Type B pancreatic cell (in vitro differentiated cells): ENCODE results near the gene GPNMB. TPM values are rescaled to one million over a fixed set of nuclear protein-coding genes. Genes with fewer than 3 reads are reported as not detected.

Experiments used
- DNase-seq: peaks from one replicate; pipeline ENCODE4 v3.0.0; 2021; ENCODE audit warnings: mixed read lengths; ENCODE audit not compliant: unreplicated experiment; ENCODE audit errors: extremely low spot score
- H3K27ac Mint-ChIP-seq: 2 replicates; pipeline ENCODE4 v1.8.0; 2021; ENCODE audit warnings: mild to moderate bottlenecking, mixed read lengths
- H3K27me3 Mint-ChIP-seq: 2 replicates; pipeline ENCODE4 v1.8.0; 2021; ENCODE audit warnings: mixed read lengths
- H3K36me3 Mint-ChIP-seq: 2 replicates; pipeline ENCODE4 v1.8.0; 2021; ENCODE audit warnings: mixed read lengths
- H3K4me1 Mint-ChIP-seq: one replicate; pipeline ENCODE4 v1.8.0; 2021; ENCODE audit warnings: mixed read lengths; ENCODE audit not compliant: unreplicated experiment
- H3K4me3 Mint-ChIP-seq: 2 replicates; pipeline ENCODE4 v1.8.0; 2021; ENCODE audit warnings: mild to moderate bottlenecking, mixed read lengths
- H3K9me3 Mint-ChIP-seq: 2 replicates; pipeline ENCODE4 v1.8.0; 2021; ENCODE audit warnings: mixed read lengths
- CTCF ChIP-seq: fragments of 200-600 bp; sonication (generic); conservative IDR thresholded peaks from 2 replicates; pipeline ENCODE4 v1.5.0; 2021; ENCODE audit warnings: antibody characterized with exemption, mild to moderate bottlenecking
- total RNA-seq: library from RNA; stranded (reverse); gene quantifications from 2 replicates; pipeline ENCODE4 v1.2.1, GENCODE V29; 2021; ENCODE audit warnings: low replicate concordance

Gene GPNMB
- total RNA-seq, 1 donor from 2014 or later, result 13.3 TPM

DNA sequence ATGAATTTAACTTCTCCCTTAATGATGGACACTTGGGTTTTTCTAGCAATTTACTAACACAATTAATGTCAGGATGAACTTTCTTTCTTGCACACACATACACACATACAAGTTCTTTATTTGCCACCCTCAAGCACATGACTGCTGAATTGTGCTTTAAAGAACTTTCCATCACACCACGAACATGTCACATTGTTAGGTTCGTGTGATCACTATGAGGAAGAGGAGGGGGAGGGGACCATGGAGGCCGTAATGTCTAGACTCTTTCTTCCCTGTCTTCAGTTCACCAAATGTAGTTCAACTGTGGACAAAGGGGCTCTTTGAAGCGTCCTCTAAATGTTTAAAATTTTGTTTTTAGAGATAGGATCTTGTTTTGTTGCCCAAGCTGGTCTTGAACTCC lies 33.7 kb upstream of the GPNMB start:
- Mint-ChIP-seq H3K9me3 (no peaks in the 10 kb centered on the region), H3K27ac (no peak overlapping the region), H3K36me3 (no peaks in the 10 kb centered on the region), H3K4me3 (no peak overlapping the region), H3K4me1 (peaks cover 20% of the 10 kb centered on the region), H3K27me3 (peaks cover 2% of the 10 kb centered on the region)
- no peak for DNase-seq
- no peak for TF ChIP-seq CTCF

DNA sequence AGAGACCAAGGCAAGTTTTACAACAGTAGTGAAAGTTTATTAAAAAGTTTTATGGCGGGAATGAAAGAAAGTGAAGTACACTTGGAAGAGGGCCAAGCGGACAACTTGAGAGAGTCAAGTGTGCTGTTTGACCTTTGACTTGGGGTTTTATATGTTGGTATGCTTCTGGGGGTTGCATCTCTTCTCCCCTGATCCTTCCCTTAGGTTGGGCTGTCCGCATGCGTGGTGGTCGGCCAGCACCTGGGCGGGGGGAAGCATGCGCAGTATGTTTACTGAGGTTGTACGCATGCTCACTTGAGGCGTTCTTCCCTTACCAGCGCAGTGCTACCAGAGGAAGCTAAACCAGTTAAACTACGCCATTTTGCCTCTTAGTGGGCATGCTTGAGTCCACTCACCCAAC lies 32.8 kb upstream of the GPNMB start:
- Mint-ChIP-seq H3K27ac (peak overlapping the region; percentile 56), H3K4me3 (no peak overlapping the region), H3K36me3 (no peaks in the 10 kb centered on the region), H3K4me1 (peaks cover 20% of the 10 kb centered on the region), H3K9me3 (no peaks in the 10 kb centered on the region), H3K27me3 (peaks cover 7% of the 10 kb centered on the region)
- DNase-seq, result no peak
- TF ChIP-seq CTCF, result no peak

- Mint-ChIP-seq H3K27ac (no peak overlapping the region), H3K36me3 (no peaks in the 10 kb centered on the region), H3K4me3 (no peak overlapping the region), H3K9me3 (no peaks in the 10 kb centered on the region), H3K4me1 (peaks cover 20% of the 10 kb centered on the region), H3K27me3 (peaks cover 9% of the 10 kb centered on the region)
- TF ChIP-seq CTCF, result no peak
- DNase-seq, result no peak
Observed at GRCh38 chr7:23214423-23214822, 32.2 kb upstream of the GPNMB start.

DNA sequence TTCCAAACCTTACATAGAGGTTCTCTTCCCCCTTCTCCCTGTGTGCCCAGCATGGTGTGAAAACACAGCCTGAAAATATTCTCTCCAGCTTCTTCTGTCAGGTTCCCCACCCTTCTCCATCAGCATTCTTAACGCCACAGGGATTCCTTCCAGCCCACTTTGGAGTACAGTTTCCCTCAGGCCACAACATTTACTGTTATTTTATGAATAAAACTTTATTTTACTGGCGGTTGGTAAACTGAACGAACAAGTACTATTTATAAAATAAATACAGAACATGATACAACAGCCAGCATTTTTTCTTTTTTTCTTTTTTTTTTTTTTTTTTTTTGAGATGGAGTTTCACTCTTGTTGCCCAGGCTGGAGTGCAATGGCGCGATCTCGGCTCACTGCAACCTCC lies 31.6 kb upstream of the GPNMB start:
- no peaks in the 10 kb centered on the region for H3K36me3 Mint-ChIP-seq
- H3K4me1 Mint-ChIP-seq, result peaks cover 20% of the 10 kb centered on the region
- peaks cover 9% of the 10 kb centered on the region for H3K27me3 Mint-ChIP-seq
- no peak for DNase-seq
- no peak for TF ChIP-seq CTCF
- H3K27ac Mint-ChIP-seq, result no peak overlapping the region
- no peak overlapping the region for H3K4me3 Mint-ChIP-seq
- H3K9me3 Mint-ChIP-seq, result no peaks in the 10 kb centered on the region

DNA sequence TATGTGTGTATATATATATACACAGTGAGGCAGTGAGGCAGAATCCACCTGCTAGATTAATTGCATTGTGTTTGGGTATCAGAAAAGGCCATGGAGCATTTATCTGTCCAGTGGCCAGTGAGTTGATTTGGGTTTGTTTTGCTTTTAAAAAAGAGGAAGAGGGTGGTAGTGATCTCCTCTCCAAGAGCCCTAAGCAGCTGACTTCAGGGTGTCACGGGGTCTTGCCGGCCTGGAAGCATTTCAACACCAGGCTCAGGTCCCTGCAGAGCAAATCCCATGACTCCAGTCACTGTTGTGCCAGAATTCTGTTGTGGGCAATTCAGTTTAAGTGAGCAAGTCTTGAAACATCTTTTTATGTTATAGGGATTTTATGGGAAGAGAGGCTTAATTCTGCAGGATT lies 30.6 kb upstream of the GPNMB start:
- Mint-ChIP-seq H3K36me3 (no peaks in the 10 kb centered on the region), H3K4me1 (peaks cover 25% of the 10 kb centered on the region), H3K9me3 (no peaks in the 10 kb centered on the region), H3K27ac (no peak overlapping the region), H3K4me3 (no peak overlapping the region), H3K27me3 (peaks cover 9% of the 10 kb centered on the region)
- no peak for DNase-seq
- no peak for TF ChIP-seq CTCF

- Mint-ChIP-seq H3K9me3 (no peaks in the 10 kb centered on the region), H3K36me3 (no peaks in the 10 kb centered on the region), H3K27ac (no peak overlapping the region), H3K27me3 (peaks cover 9% of the 10 kb centered on the region), H3K4me1 (peaks cover 9% of the 10 kb centered on the region), H3K4me3 (no peak overlapping the region)
- no peak for TF ChIP-seq CTCF
- DNase-seq, result no peak
Observed at GRCh38 chr7:23218196-23218595, 28.4 kb upstream of the GPNMB start.
